B cell (primary cell): ENCODE measurements around the gene DSG4. TPM values are rescaled to one million over a fixed set of nuclear protein-coding genes. Genes with fewer than 3 reads are reported as not detected.

Experiments used
- ATAC-seq: fragments of 200-7000 bp; cut with Tn5 transposase; one replicate; pipeline ENCODE4 v1.10.0; 2021; ENCODE audit warnings: low read depth, mild to moderate bottlenecking, moderate number of reproducible peaks, moderate library complexity
- CTCF ChIA-PET: fragments of 350-600 bp; sonication (Branson Sonifier 250); formaldehyde crosslinking; loops from one replicate; lab custom pipeline; 2021; ENCODE audit warnings: antibody characterized with exemption, inconsistent platforms; lab: Charles Lee
- POLR2A ChIA-PET: fragments of 350-600 bp; sonication (Branson Sonifier 250); formaldehyde crosslinking; loops from one replicate; lab custom pipeline; 2021; ENCODE audit warnings: antibody characterized with exemption; lab: Charles Lee
- DNase-seq: peaks from one replicate; pipeline ENCODE4 v3.0.0; 2013
- H2AFZ ChIP-seq: 2 replicates; pipeline ENCODE4 v1.6.1; 2012; ENCODE audit warnings: mild to moderate bottlenecking, low read depth, low read length; ENCODE audit not compliant: insufficient read depth, poor library complexity, severe bottlenecking
- H3K27ac ChIP-seq, 2 donors: 1 replicate in 1 of 2; 2 replicates in 1 of 2; pipeline ENCODE4 v1.5.1; 2012 to 2013; ENCODE audit warnings: low read length in 2 of 2, mild to moderate bottlenecking in 2 of 2, moderate library complexity in 1 of 2
- H3K27me3 ChIP-seq, 4 experiments: fragments of 200-600 bp in 1 of 4; sonication (generic) in 1 of 4; replicated peaks in 1 of 4; 1 replicate in 2 of 4; 2 replicates in 2 of 4; pipeline versions ENCODE4 v1.6.1 to v1.7.0; 2013 to 2016; ENCODE audit warnings: low read length in 3 of 4, mild to moderate bottlenecking in 2 of 4, mixed read lengths in 1 of 4, moderate library complexity in 1 of 4; ENCODE audit not compliant: insufficient read depth in 4 of 4, control insufficient read depth in 3 of 4; ENCODE audit errors: control extremely low read depth in 1 of 4
- H3K36me3 ChIP-seq, 2 experiments: replicated peaks in 1 of 2; 1 replicate in 1 of 2; 2 replicates in 1 of 2; pipeline versions ENCODE4 v1.6.1 to v1.7.1; 2013; ENCODE audit warnings: low read length in 1 of 2; ENCODE audit not compliant: insufficient read depth in 2 of 2, control insufficient read depth in 1 of 2; ENCODE audit errors: control extremely low read depth in 1 of 2, extremely low read depth in 1 of 2
- H3K4me1 ChIP-seq, 2 donors: fragments of 200-600 bp in 1 of 2; sonication (generic) in 1 of 2; 1 replicate in 1 of 2; 2 replicates in 1 of 2; pipeline versions ENCODE4 v1.5.1 to v1.6.1; 2013 to 2017; ENCODE audit warnings: low read length in 2 of 2; ENCODE audit not compliant: control insufficient read depth in 2 of 2, insufficient read depth in 2 of 2
- H3K4me2 ChIP-seq: replicated peaks from 2 replicates; pipeline ENCODE3; 2012; ENCODE audit warnings: mild to moderate bottlenecking, low read depth, low read length; ENCODE audit not compliant: poor library complexity, severe bottlenecking
- H3K4me3 ChIP-seq, 5 experiments: fragments of 200-600 bp in 1 of 5; sonication (generic) in 1 of 5; 1 replicate in 3 of 5; 2 replicates in 2 of 5; pipeline versions ENCODE4 v1.5.1 to v1.7.0; 2011 to 2016; ENCODE audit warnings: low read length in 4 of 5, mild to moderate bottlenecking in 4 of 5, low read depth in 2 of 5, control low read depth in 1 of 5, moderate library complexity in 1 of 5; ENCODE audit not compliant: insufficient read depth in 1 of 5; ENCODE audit errors: control extremely low read depth in 1 of 5, extremely low read depth in 1 of 5
- H3K79me2 ChIP-seq: fragments of 200-600 bp; sonication (generic); one replicate; pipeline ENCODE4 v1.6.0; 2016; ENCODE audit warnings: low read length; ENCODE audit not compliant: control insufficient read depth, insufficient read depth
- H3K9ac ChIP-seq: fragments of 200-600 bp; sonication (generic); 2 replicates; pipeline ENCODE4 v1.6.1; 2017; ENCODE audit warnings: mild to moderate bottlenecking, low read length, moderate library complexity
- H3K9me3 ChIP-seq, 3 donors: one replicate each; pipeline versions ENCODE4 v1.6.1 to v1.7.1; 2013; ENCODE audit warnings: low read length in 2 of 3; ENCODE audit not compliant: control insufficient read depth in 2 of 3, insufficient read depth in 1 of 3; ENCODE audit errors: control extremely low read depth in 1 of 3
- H4K20me1 ChIP-seq: 2 replicates; pipeline ENCODE4 v1.6.0; 2012; ENCODE audit warnings: mild to moderate bottlenecking, low read length; ENCODE audit not compliant: insufficient read depth, control insufficient read depth, poor library complexity, severe bottlenecking
- H3K27ac Mint-ChIP-seq: one replicate; pipeline ENCODE4 v1.8.0; 2021; ENCODE audit warnings: mixed read lengths
- H3K27me3 Mint-ChIP-seq: one replicate; pipeline ENCODE4 v1.8.0; 2021; ENCODE audit warnings: mixed read lengths
- H3K4me1 Mint-ChIP-seq: one replicate; pipeline ENCODE4 v1.8.0; 2021; ENCODE audit warnings: mixed read lengths
- H3K4me3 Mint-ChIP-seq: one replicate; pipeline ENCODE4 v1.8.0; 2021; ENCODE audit warnings: mixed read lengths
- H3K9me3 Mint-ChIP-seq: one replicate; pipeline ENCODE4 v1.8.0; 2022; ENCODE audit warnings: mixed read lengths; ENCODE audit not compliant: insufficient read depth
- CTCF ChIP-seq: fragments of 200-600 bp; IDR thresholded peaks from one replicate; pipeline ENCODE4 v1.8.0; 2022; ENCODE audit warnings: antibody characterized with exemption, mild to moderate bottlenecking
- EZH2 ChIP-seq: IDR thresholded peaks from 2 replicates; pipeline ENCODE4 v1.6.1; 2012; ENCODE audit warnings: borderline replicate concordance, low read depth, mild to moderate bottlenecking, moderate library complexity, low read length; ENCODE audit not compliant: insufficient read depth, poor library complexity, severe bottlenecking
- WGBS: methylation state at CpG from one replicate; pipeline ENCODE4 v1.1.5; 2013; ENCODE audit warnings: missing lambda C conversion rate; ENCODE audit not compliant: insufficient coverage; 5-methylcytosine and 5-hydroxymethylcytosine counted together
- intact Hi-C: fragments of 100-400 bp; cut with micrococcal nuclease; formaldehyde crosslinking; loops from one replicate; pipeline ENCODE4 v1.10.0; 2022
- polyA plus RNA-seq: library from polyadenylated mRNA; depleted of rRNA; stranded (reverse); fragments of >200 nt; gene quantifications from 2 replicates; pipeline ENCODE4 v1.2.3, GENCODE V29; 2012
- total RNA-seq, 2 donors: library from RNA; stranded (reverse); fragments of 120-200 nt in 1 of 2; gene quantifications; 1 replicate in 1 of 2; 2 replicates in 1 of 2; pipeline versions ENCODE4 v1.2.3 to v1.2.4, GENCODE V29; 2013 to 2022

The DSG4 gene
- total and polyA plus RNA-seq, 2 donors (not counting 1 experiment from before 2014, with no cell fraction given): not detected

GRCh38 chr18:31445908-31446307, 69.3 kb downstream of the DSG4 start:
- CTCF ChIA-PET: no interaction called here
- no peaks in the 10 kb centered on the region for H3K4me1 Mint-ChIP-seq

GRCh38 chr18:31446854-31447253, 70.3 kb downstream of the DSG4 start:
- no peaks in the 10 kb centered on the region for H3K4me1 ChIP-seq
- peaks cover 2% of the 10 kb centered on the region for H3K9me3 Mint-ChIP-seq
- DNase-seq (no peak), ATAC-seq (no peak)
- no peak overlapping the region for H3K4me2 ChIP-seq
- no peak overlapping the region for H2AFZ ChIP-seq
- ChIA-PET CTCF (no interaction called here), POLR2A (no interaction called here)
- no peak overlapping the region for H3K27ac Mint-ChIP-seq
- H3K9ac ChIP-seq: no peak overlapping the region
- no peaks in the 10 kb centered on the region for H3K4me1 Mint-ChIP-seq
- no peaks in the 10 kb centered on the region for H3K27me3 Mint-ChIP-seq
- no peaks in the 10 kb centered on the region for H4K20me1 ChIP-seq
- no peaks in the 10 kb centered on the region for H3K27me3 ChIP-seq
- WGBS: no CpG with 5 or more reads among the region's 3 CpGs
- intact Hi-C loops: no loop called here
- H3K9me3 ChIP-seq: peaks cover 0 to 2% (median 0%) of the 10 kb centered on the region in 3 donors
- no peak overlapping the region for H3K4me3 Mint-ChIP-seq
- no peak overlapping the region for H3K4me3 ChIP-seq
- H3K79me2 ChIP-seq: no peaks in the 10 kb centered on the region
- no peaks in the 10 kb centered on the region for H3K36me3 ChIP-seq
- TF ChIP-seq EZH2: no peak
- no peak for TF ChIP-seq CTCF
- H3K27ac ChIP-seq: no peak overlapping the region

More at GRCh38 chr18:31445908-31446307, 69.3 kb downstream of the DSG4 start:
- Histone ChIP-seq H3K9ac (no peak overlapping the region), H3K9me3 (peaks cover 0 to 2% (median 0%) of the 10 kb centered on the region in 3 donors), H3K27me3 (no peaks in the 10 kb centered on the region), H4K20me1 (no peaks in the 10 kb centered on the region), H3K27ac (no peak overlapping the region), H3K4me1 (no peaks in the 10 kb centered on the region), H2AFZ (no peak overlapping the region), H3K4me2 (no peak overlapping the region), H3K36me3 (no peaks in the 10 kb centered on the region), H3K4me3 (no peak overlapping the region), H3K79me2 (no peaks in the 10 kb centered on the region)
- DNase-seq: no peak
- ATAC-seq: no peak
- POLR2A ChIA-PET: no interaction called here
- TF ChIP-seq CTCF (no peak), EZH2 (no peak)
- no peak overlapping the region for H3K4me3 Mint-ChIP-seq
- no peak overlapping the region for H3K27ac Mint-ChIP-seq
- intact Hi-C loops: no loop called here
- H3K27me3 Mint-ChIP-seq: no peaks in the 10 kb centered on the region
- peaks cover 2% of the 10 kb centered on the region for H3K9me3 Mint-ChIP-seq
